GM10847 (cell line): ENCODE results near the gene USP31.

Experiments
- POLR2A ChIP-seq: IDR thresholded peaks from 2 replicates; pipeline ENCODE4 v1.6.1; 2011; ENCODE audit not compliant: insufficient read length; ENCODE audit errors: extremely low read depth

Gene USP31

GRCh38 chr16:23145608-23146007 lies 3.6 kb downstream of the USP31 start:
- no peak for TF ChIP-seq POLR2A

DNA sequence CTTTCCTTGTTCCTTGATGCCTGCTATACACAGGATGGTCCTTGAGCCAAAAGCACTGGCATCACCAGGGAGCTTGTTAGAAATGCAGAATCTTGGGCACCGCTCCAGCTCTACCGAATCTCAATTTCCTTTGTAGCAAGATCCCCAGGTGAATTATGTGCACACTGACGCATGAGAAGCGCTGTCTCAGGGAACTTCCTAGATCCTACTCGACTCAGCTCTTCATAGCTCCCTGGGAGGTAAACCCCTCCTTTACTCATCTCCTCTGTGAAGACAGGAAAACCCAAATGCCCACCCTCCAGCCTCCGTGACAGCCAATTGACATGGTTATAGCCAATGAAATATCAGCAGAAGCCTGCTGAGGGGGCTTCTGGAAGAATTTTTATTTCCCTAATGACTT lies 4.1 kb downstream of the USP31 start:
- no peak for TF ChIP-seq POLR2A

DNA sequence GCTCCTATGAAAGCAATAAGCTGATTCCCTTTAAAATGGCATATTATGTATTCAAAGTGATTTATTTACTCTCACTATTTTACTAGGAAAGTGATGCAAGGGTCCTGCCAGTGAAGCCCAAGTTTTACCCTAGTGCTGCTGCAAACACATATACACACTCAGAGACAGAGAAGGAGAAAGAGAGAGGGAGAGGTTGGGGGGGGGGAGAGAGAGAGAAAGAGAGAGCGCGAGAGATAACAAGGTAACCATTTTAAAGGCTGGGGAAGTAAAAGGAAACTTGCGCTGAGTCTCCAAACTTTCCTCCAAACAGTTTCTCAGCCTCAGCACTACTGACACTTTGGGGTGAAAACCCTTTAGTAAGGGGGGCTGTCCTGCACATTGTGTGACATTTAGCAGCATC lies 5.9 kb downstream of the USP31 start:
- no peak for TF ChIP-seq POLR2A

- TF ChIP-seq POLR2A: no peak
These were observed 7.1 kb downstream of the USP31 start for GRCh38 chr16:23141959-23142740.

- TF ChIP-seq POLR2A: no peak
These were observed 7.8 kb downstream of the USP31 start for GRCh38 chr16:23141500-23141899.

GRCh38 chr16:23141033-23141432 lies 8.2 kb downstream of the USP31 start:
- TF ChIP-seq POLR2A: no peak

GRCh38 chr16:23140107-23140506 lies 9.1 kb downstream of the USP31 start:
- TF ChIP-seq POLR2A: no peak

GRCh38 chr16:23137818-23138217 lies 11.4 kb downstream of the USP31 start:
- no peak for TF ChIP-seq POLR2A

DNA sequence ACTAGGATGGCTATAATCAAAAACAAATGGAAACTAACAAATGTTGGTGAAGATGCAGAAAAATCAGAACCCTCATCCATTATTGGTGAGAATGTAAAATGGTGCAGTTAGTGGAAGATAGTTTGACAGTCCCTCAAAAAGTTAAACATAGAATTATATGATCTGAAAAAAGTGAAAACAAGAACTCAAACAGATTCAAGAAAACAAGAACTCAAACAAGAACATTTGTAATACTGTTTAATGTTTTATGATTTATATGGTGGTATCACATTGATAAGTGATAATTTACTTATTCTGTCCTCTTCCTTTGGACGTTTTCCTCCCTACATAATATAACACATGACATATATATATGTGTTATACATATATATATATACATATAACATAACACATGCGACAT lies 12.0 kb downstream of the USP31 start:
- no peak for TF ChIP-seq POLR2A

- no peak for TF ChIP-seq POLR2A
These were observed 15.0 kb downstream of the USP31 start for GRCh38 chr16:23134274-23134673.

- TF ChIP-seq POLR2A: no peak
These were observed 16.3 kb downstream of the USP31 start for GRCh38 chr16:23132775-23133463.

DNA sequence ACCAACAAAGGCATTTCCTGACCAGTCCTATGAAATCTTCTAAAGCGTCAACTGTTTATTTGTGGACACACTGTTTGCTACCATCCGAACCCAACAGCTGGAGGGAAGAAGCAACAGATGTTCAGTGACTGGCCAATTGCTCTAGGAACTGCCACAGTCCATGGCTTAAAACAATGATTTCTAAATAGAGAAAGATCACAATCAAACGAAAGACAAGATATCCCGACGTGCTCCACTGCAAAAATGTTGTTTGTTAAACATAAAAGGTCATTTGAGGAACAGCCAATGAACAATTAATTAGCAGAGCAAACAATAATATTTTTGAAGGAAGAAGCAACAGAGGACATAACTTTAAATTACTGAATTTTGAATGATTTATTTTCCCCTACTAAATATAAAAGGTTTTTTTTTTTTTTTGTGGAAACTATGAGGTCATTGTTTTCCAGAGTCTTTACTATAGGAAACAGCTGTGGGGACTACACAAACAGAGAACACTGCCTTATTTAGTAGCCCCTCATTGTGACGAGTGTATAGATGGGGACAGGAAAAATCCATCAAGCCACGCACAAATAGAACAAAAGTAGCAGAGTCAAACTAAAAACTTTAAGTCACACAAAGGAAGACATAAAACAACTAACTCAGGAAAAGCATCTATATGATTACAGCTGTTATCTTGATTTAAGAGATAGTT lies 17.2 kb downstream of the USP31 start:
- TF ChIP-seq POLR2A: no peak

DNA sequence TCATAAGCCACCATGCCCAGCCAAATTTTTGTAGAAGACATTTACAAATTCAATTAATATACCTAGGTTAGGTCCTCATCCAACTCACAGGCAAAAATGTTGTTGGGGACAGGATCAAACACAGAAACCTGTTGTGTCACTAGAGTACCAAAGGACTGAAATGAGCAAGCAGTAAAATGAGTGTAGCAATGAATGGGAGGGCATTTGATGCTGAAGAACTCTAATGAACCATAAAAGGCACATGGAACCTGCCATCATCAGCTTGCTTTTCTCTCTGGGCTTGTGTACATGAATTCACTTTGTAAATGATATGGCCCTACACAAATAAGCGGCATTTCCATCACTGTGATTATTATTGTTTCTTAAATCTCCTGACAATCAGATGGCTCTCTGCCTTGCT lies 17.8 kb downstream of the USP31 start:
- no peak for TF ChIP-seq POLR2A

DNA sequence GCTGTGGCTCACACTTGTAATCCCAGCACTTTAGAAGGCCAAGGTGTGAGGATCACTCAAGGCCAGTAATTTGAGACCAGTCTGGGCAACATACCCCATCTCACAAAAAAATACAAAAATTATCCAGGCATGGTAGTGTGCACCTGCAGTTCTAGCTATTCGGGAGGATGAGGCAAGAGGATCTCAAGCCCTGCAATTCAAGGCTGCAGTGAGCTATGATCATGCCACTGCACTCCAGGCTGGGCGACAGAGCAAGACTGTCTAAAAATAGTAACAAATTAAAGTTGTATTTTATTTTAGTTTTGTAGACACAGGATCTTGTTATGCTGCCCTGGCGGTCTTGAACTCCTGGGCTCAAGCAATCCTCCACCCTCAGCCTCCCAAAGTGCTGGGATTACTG lies 18.2 kb downstream of the USP31 start:
- TF ChIP-seq POLR2A: no peak

DNA sequence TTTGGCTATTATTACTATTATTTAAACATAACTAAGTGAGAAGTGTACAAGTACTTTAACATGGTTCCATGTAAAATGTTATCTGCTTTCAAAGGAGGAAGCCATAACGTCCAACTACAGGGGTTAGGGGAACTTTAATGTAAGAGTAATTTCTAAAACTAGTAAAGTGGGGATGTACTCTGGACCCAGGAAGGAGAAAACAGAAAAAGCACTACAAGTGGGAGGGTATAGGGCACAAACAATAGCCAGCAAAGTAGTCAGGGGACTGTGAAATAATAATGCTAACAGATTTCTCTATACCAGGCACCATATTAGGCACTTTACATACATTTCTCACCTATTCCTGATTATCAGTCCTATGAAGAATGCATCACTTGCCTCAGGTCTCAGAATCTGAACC lies 19.6 kb downstream of the USP31 start:
- no peak for TF ChIP-seq POLR2A

DNA sequence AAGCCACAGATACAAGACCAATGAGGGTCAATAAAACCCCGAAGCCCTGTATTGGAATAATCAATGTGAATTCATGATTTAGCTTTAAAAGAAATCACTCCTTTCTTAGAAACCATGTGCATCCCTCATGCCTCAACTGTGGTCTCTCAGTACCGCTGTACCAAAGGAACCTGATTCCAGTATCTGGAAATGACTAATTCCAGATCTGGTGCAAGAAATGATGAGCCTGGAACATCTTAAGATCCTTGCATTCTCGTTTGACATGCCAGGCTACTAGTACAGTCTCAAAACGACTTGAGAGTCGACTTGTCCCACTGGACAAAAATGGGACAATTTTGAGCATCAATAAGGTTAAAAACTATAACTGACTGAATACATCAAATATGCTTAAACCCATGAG lies 21.2 kb downstream of the USP31 start:
- no peak for TF ChIP-seq POLR2A

DNA sequence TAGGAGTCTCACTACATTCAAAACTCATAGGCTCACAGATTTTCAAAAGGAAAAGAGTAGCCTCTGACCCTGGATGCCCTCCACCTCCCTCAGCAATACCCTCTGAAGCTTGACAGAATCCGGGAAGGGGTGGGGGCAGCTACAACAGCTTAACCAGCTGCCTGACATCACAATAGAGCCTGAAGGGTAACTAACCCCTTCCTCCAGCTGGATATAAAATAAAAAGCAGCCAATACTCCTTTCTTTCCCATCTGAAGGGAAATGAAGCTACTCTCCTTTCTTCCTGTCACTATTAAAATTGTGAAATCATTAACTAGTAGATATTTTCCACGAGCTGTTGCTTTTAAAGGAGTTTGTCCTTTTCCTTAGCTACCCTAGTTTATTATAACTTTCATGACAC lies 24.0 kb downstream of the USP31 start:
- no peak for TF ChIP-seq POLR2A

- no peak for TF ChIP-seq POLR2A
These were observed 24.9 kb downstream of the USP31 start for GRCh38 chr16:23124315-23124714.
